ENCODE measurements around the gene CERS6. TPM values are rescaled to one million over a fixed set of nuclear protein-coding genes. Genes with fewer than 3 reads are reported as not detected.

The CERS6 gene
- total and polyA plus RNA-seq, 2 of the 8 experiments (the other 6 are each of a cell fraction or from before 2014, with no cell fraction given): 6.8 to 28.2 TPM

- no peak for DNase-seq (ENCODE audit: low read depth in 1 of 2, low spot score in 2 of 2)
- H3K23me2 ChIP-seq (ENCODE audit: low read depth, low read length): no peaks in the 10 kb centered on the region
- no peak for TF ChIP-seq SP2 (IDR thresholded peaks at IDR 0.05; ENCODE audit: low read length)
- TF ChIP-seq TAF7 (optimal IDR thresholded peaks at IDR 0.05; ENCODE audit: borderline replicate concordance, low read depth, low read length): no peak
- TF ChIP-seq RBBP5 (IDR thresholded peaks at IDR 0.05; ENCODE audit: borderline replicate concordance, low read depth, low read length): no peak
- no peak for TF ChIP-seq TAF1 (IDR thresholded peaks at IDR 0.05; ENCODE audit: low read depth, low read length)
- no peak for TF ChIP-seq POLR2AphosphoS5 (IDR thresholded peaks at IDR 0.05; ENCODE audit: low read depth, low read length)
- TF ChIP-seq RFX5 (IDR thresholded peaks at IDR 0.05; ENCODE audit: borderline replicate concordance, low read depth, low read length): no peak
- TF ChIP-seq JUN (IDR thresholded peaks at IDR 0.05; ENCODE audit: low read depth, low read length): no peak
- TF ChIP-seq SUZ12 (IDR thresholded peaks at IDR 0.05; ENCODE audit: low read length): no peak
- no peak for TF ChIP-seq NRF1 (IDR thresholded peaks at IDR 0.05; ENCODE audit: low read depth, low read length)
- no peak for TF ChIP-seq CTCF (IDR thresholded peaks at IDR 0.05; ENCODE audit: control extremely low read depth in 1 of 3, insufficient read depth in 1 of 3, low read depth in 1 of 3, low read length in 3 of 3)
Observed at GRCh38 chr2:168699844-168700417, 243.9 kb downstream of the CERS6 start.

More at GRCh38 chr2:168699844-168700417, 243.9 kb downstream of the CERS6 start:
- WGBS, 2 experiments (ENCODE audit: extremely low coverage in 1 of 2, insufficient coverage in 1 of 2, insufficient read length in 1 of 2, insufficient replicate concordance in 2 of 2, low coverage in 1 of 2, low lambda C conversion rate in 2 of 2, missing lambda C conversion rate in 1 of 2): 94% methylated on average over 8 of the region's 8 CpGs; no CpG with 5 or more reads in 1 of the 2 experiments
- H3K79me2 ChIP-seq (ENCODE audit: control insufficient read depth in 1 of 2, insufficient read depth in 2 of 2, low read length in 2 of 2): no peaks in the 10 kb centered on the region
- H3K4me3 ChIP-seq (ENCODE audit: extremely low read depth in 1 of 4, insufficient read depth in 2 of 4, low read depth in 3 of 4, low read length in 4 of 4): no peak overlapping the region
- no peak overlapping the region for H2BK12ac ChIP-seq (ENCODE audit: low read depth, low read length)
- H3K4ac ChIP-seq (replicated peaks; ENCODE audit: insufficient read length, low read depth, low read length): no peak overlapping the region
- no peak overlapping the region for H2BK5ac ChIP-seq (ENCODE audit: low read depth, low read length)
- H2AK5ac ChIP-seq (ENCODE audit: low read depth, low read length): no peak overlapping the region
- 0 out of 7 replicates have a peak, but pooled peaks cover 0 to 1% (median 0%) of the 10 kb centered on the region in 4 experiments for H3K4me1 ChIP-seq (replicated peaks in 1 of 4; ENCODE audit: control insufficient read depth in 3 of 4, insufficient read depth in 4 of 4, low read length in 3 of 4)
- ChIA-PET POLR2A (ENCODE audit: partially characterized antibody) (no interaction called here), CTCF (ENCODE audit: partially characterized antibody) (interaction anchor here (0.8 to 1.5 kb wide), 5 partner anchors 14 to 353 kb away, joined by 3 to 5 read pairs (median 3); no protein-coding TSS in a partner anchor)
- no peak overlapping the region for H3K56ac ChIP-seq (replicated peaks; ENCODE audit: insufficient read length, low read depth, low read length)
- no peak overlapping the region for H4K8ac ChIP-seq (ENCODE audit: extremely low read depth, insufficient read depth, low read length)
- no peak overlapping the region for H2BK20ac ChIP-seq (ENCODE audit: low read length)
- H2BK15ac ChIP-seq (ENCODE audit: low read length): no peak overlapping the region
- no peak overlapping the region for H4K5ac ChIP-seq (ENCODE audit: insufficient read length, low read depth, low read length)
- no peaks in the 10 kb centered on the region for H3K79me1 ChIP-seq (ENCODE audit: low read depth, low read length)
- H3K27me3 ChIP-seq (replicated peaks in 1 of 4; ENCODE audit: control insufficient read depth in 3 of 4, extremely low read depth in 1 of 4, insufficient read depth in 3 of 4, low read length in 3 of 4): no peaks in the 10 kb centered on the region
- no peak overlapping the region for H3K18ac ChIP-seq (ENCODE audit: extremely low read depth, low read length)
- no peak overlapping the region for H3K9ac ChIP-seq (replicated peaks in 1 of 4; ENCODE audit: extremely low read depth in 1 of 4, low read depth in 3 of 4, low read length in 3 of 4)
- H3K4me2 ChIP-seq (ENCODE audit: insufficient read depth in 1 of 2, low read depth in 2 of 2, low read length in 2 of 2): no peak overlapping the region
- no peak overlapping the region for H2BK120ac ChIP-seq (replicated peaks; ENCODE audit: low read depth, low read length)
- no peak overlapping the region for H3K14ac ChIP-seq (ENCODE audit: insufficient read length)
- no peaks in the 10 kb centered on the region for H3K9me3 ChIP-seq (ENCODE audit: insufficient read depth in 2 of 2, low read depth in 1 of 2, low read length in 1 of 2)
- H3K23ac ChIP-seq (ENCODE audit: insufficient read length): no peak overlapping the region
- no peak overlapping the region for H3K27ac ChIP-seq (ENCODE audit: low read depth, low read length)
- H4K20me1 ChIP-seq (replicated peaks in 1 of 2; ENCODE audit: control insufficient read depth in 1 of 2, insufficient read depth in 2 of 2, low read length in 2 of 2): no peaks in the 10 kb centered on the region
- FAIRE-seq: no peak
- peaks cover 0 to 3% (median 0%) of the 10 kb centered on the region in 4 experiments; a peak in 4 of 8 replicates for H3K36me3 ChIP-seq (ENCODE audit: control insufficient read depth in 2 of 4, insufficient read depth in 4 of 4, low read length in 3 of 4)
- no peak overlapping the region for H2AFZ ChIP-seq (ENCODE audit: low read length)
- no peak overlapping the region for H4K91ac ChIP-seq (replicated peaks; ENCODE audit: insufficient read length, low read length)
